H1 (cell line): Measurements from ENCODE around the gene HPCAL4. TPM values are rescaled to one million over a fixed set of nuclear protein-coding genes. Genes with fewer than 3 reads are reported as not detected.

Source experiments
- CTCF ChIA-PET: fragments of 300-600 bp; sonication (Branson Sonifier 250); formaldehyde crosslinking; loops from one replicate; lab custom pipeline; 2021; ENCODE audit not compliant: partially characterized antibody; lab: Charles Lee
- POLR2A ChIA-PET: fragments of 300-600 bp; sonication (Branson Sonifier 250); formaldehyde crosslinking; loops from one replicate; lab custom pipeline; 2021; ENCODE audit warnings: inconsistent platforms; ENCODE audit not compliant: partially characterized antibody; lab: Charles Lee
- DNase-seq, 2 experiments: peaks; one replicate each; pipeline versions ENCODE4 v3.0.0 to v3.0.0-alpha.2; 2010 to 2022; ENCODE audit warnings: low spot score in 2 of 2, low read depth in 1 of 2, mixed read lengths in 1 of 2
- FAIRE-seq: peaks from 2 replicates; lab custom pipeline; 2011; peaks lifted over from hg19 to GRCh38; lab: Jason Lieb, UNC
- H2AFZ ChIP-seq: 2 replicates; pipeline ENCODE4 v1.8.1; 2012; ENCODE audit warnings: low read length, inconsistent platforms
- H2AK5ac ChIP-seq: 2 replicates; pipeline ENCODE4 v1.6.1; 2013; ENCODE audit warnings: low read depth, low read length
- H2BK120ac ChIP-seq: replicated peaks from 2 replicates; pipeline ENCODE3; 2013; ENCODE audit warnings: low read depth, low read length, inconsistent platforms
- H2BK12ac ChIP-seq: 2 replicates; pipeline ENCODE4 v1.6.1; 2013; ENCODE audit warnings: low read depth, low read length
- H2BK15ac ChIP-seq: 2 replicates; pipeline ENCODE4 v1.6.1; 2013; ENCODE audit warnings: low read length
- H2BK20ac ChIP-seq: 2 replicates; pipeline ENCODE4 v1.6.1; 2013; ENCODE audit warnings: low read length
- H2BK5ac ChIP-seq: 2 replicates; pipeline ENCODE4 v1.6.1; 2013; ENCODE audit warnings: low read depth, low read length
- H3K14ac ChIP-seq: 2 replicates; pipeline ENCODE4 v1.6.1; 2013; ENCODE audit warnings: inconsistent platforms; ENCODE audit not compliant: insufficient read length
- H3K18ac ChIP-seq: 2 replicates; pipeline ENCODE4 v1.6.1; 2013; ENCODE audit warnings: low read length; ENCODE audit errors: extremely low read depth
- H3K23ac ChIP-seq: 2 replicates; pipeline ENCODE4 v1.6.1; 2013; ENCODE audit warnings: inconsistent platforms; ENCODE audit not compliant: insufficient read length
- H3K23me2 ChIP-seq: 2 replicates; pipeline ENCODE4 v1.6.1; 2013; ENCODE audit warnings: low read depth, low read length
- H3K27ac ChIP-seq: 2 replicates; pipeline ENCODE4 v1.6.1; 2011; ENCODE audit warnings: low read depth, low read length, inconsistent platforms
- H3K27me3 ChIP-seq, 4 experiments: replicated peaks in 1 of 4; 1 replicate in 1 of 4; 2 replicates in 3 of 4; pipeline versions ENCODE4 v1.6.1 to v1.8.1; 2011 to 2013; ENCODE audit warnings: low read length in 3 of 4, mild to moderate bottlenecking in 3 of 4, inconsistent platforms in 2 of 4, mixed read lengths in 2 of 4, moderate library complexity in 1 of 4; ENCODE audit not compliant: control insufficient read depth in 3 of 4, insufficient read depth in 3 of 4; ENCODE audit errors: extremely low read depth in 1 of 4
- H3K36me3 ChIP-seq, 4 experiments: 2 replicates each; pipeline versions ENCODE4 v1.6.1 to v1.8.1; 2011 to 2013; ENCODE audit warnings: mild to moderate bottlenecking in 4 of 4, low read length in 3 of 4, moderate library complexity in 2 of 4, control low read depth in 1 of 4, inconsistent platforms in 1 of 4; ENCODE audit not compliant: insufficient read depth in 4 of 4, control insufficient read depth in 2 of 4
- H3K4ac ChIP-seq: replicated peaks from 2 replicates; pipeline ENCODE3; 2013; ENCODE audit warnings: low read length, low read depth, mixed read lengths, inconsistent platforms; ENCODE audit not compliant: insufficient read length
- H3K4me1 ChIP-seq, 4 experiments: replicated peaks in 1 of 4; 1 replicate in 1 of 4; 2 replicates in 3 of 4; pipeline versions ENCODE4 v1.6.1 to v1.8.1; 2011 to 2013; ENCODE audit warnings: low read length in 3 of 4, inconsistent platforms in 2 of 4, mixed read lengths in 1 of 4; ENCODE audit not compliant: insufficient read depth in 4 of 4, control insufficient read depth in 3 of 4
- H3K4me2 ChIP-seq, 2 experiments: 2 replicates each; pipeline versions ENCODE4 v1.6.1 to v1.8.1; 2011 to 2013; ENCODE audit warnings: low read depth in 2 of 2, low read length in 2 of 2, control low read depth in 1 of 2, inconsistent platforms in 1 of 2, mild to moderate bottlenecking in 1 of 2; ENCODE audit not compliant: insufficient read depth in 1 of 2
- H3K4me3 ChIP-seq, 4 experiments: fragments of 200-600, 300-600 bp in 1 of 4; sonication (generic), shearing (Covaris generic), sonication (Bioruptor Twin) in 1 of 4; 2 replicates each; pipeline versions ENCODE4 v1.5.1 to v1.8.1; 2011 to 2016; ENCODE audit warnings: low read length in 4 of 4, low read depth in 3 of 4, control low read depth in 2 of 4, inconsistent platforms in 2 of 4, mild to moderate bottlenecking in 2 of 4, mixed read lengths in 1 of 4, moderate library complexity in 1 of 4; ENCODE audit not compliant: insufficient read depth in 2 of 4; ENCODE audit errors: extremely low read depth in 1 of 4
- H3K56ac ChIP-seq: replicated peaks from 2 replicates; pipeline ENCODE3; 2013; ENCODE audit warnings: low read depth, mild to moderate bottlenecking, mixed read lengths, low read length, inconsistent platforms; ENCODE audit not compliant: insufficient read length
- H3K79me1 ChIP-seq: 2 replicates; pipeline ENCODE4 v1.6.1; 2013; ENCODE audit warnings: low read depth, low read length, control low read depth
- H3K79me2 ChIP-seq, 2 experiments: 2 replicates each; pipeline versions ENCODE4 v1.6.1 to v1.8.1; 2012 to 2013; ENCODE audit warnings: low read length in 2 of 2, mild to moderate bottlenecking in 2 of 2, inconsistent platforms in 1 of 2; ENCODE audit not compliant: insufficient read depth in 2 of 2, control insufficient read depth in 1 of 2
- H3K9ac ChIP-seq, 4 experiments: replicated peaks in 1 of 4; 1 replicate in 1 of 4; 2 replicates in 3 of 4; pipeline versions ENCODE4 v1.6.1 to v1.8.1; 2011 to 2013; ENCODE audit warnings: low read depth in 3 of 4, low read length in 3 of 4, control low read depth in 2 of 4, mild to moderate bottlenecking in 2 of 4, moderate library complexity in 2 of 4, inconsistent platforms in 1 of 4; ENCODE audit errors: extremely low read depth in 1 of 4
- H3K9me3 ChIP-seq, 2 experiments: 2 replicates each; pipeline versions ENCODE4 v1.6.1 to v1.8.1; 2012 to 2013; ENCODE audit warnings: mild to moderate bottlenecking in 2 of 2, moderate library complexity in 2 of 2, control low read depth in 1 of 2, inconsistent platforms in 1 of 2, low read depth in 1 of 2, low read length in 1 of 2, mixed read lengths in 1 of 2; ENCODE audit not compliant: insufficient read depth in 2 of 2
- H4K20me1 ChIP-seq, 2 experiments: replicated peaks in 1 of 2; 2 replicates each; pipeline versions ENCODE3 to v1.8.1; 2011 to 2013; ENCODE audit warnings: inconsistent platforms in 2 of 2, low read length in 2 of 2, mild to moderate bottlenecking in 1 of 2; ENCODE audit not compliant: insufficient read depth in 2 of 2, control insufficient read depth in 1 of 2
- H4K5ac ChIP-seq: 2 replicates; pipeline ENCODE4 v1.6.1; 2013; ENCODE audit warnings: low read length, low read depth, mixed read lengths, inconsistent platforms; ENCODE audit not compliant: insufficient read length
- H4K8ac ChIP-seq: 2 replicates; pipeline ENCODE4 v1.8.0; 2013; ENCODE audit warnings: mild to moderate bottlenecking, moderate library complexity, low read length, inconsistent platforms; ENCODE audit not compliant: insufficient read depth; ENCODE audit errors: extremely low read depth
- H4K91ac ChIP-seq: replicated peaks from 2 replicates; pipeline ENCODE3; 2013; ENCODE audit warnings: low read length, mixed read lengths, inconsistent platforms; ENCODE audit not compliant: insufficient read length
- ATF2 ChIP-seq: IDR thresholded peaks from 2 replicates; pipeline ENCODE4 v1.6.1; 2012; ENCODE audit warnings: low read length, inconsistent platforms
- WGBS, 2 experiments: shearing (Covaris generic) in 1 of 2; methylation state at CpG; one replicate each; pipeline versions ENCODE4 v1.1.6 to v1.1.7; 2013 to 2015; ENCODE audit warnings: low lambda C conversion rate in 2 of 2, mixed read lengths in 2 of 2, inconsistent platforms in 1 of 2, low coverage in 1 of 2, missing lambda C conversion rate in 1 of 2; ENCODE audit not compliant: insufficient replicate concordance in 2 of 2, insufficient coverage in 1 of 2, insufficient read length in 1 of 2; ENCODE audit errors: extremely low coverage in 1 of 2, missing lambda C conversion rate in 1 of 2; 5-methylcytosine and 5-hydroxymethylcytosine counted together
- polyA plus RNA-seq, 7 experiments: library from polyadenylated mRNA; depleted of rRNA in 3 of 7; stranded (reverse) in 5 of 7; unstranded in 2 of 7; fragments of >200 nt in 5 of 7; fragments of 200-250 nt in 2 of 7; gene quantifications; 1 replicate in 5 of 7; 2 replicates in 1 of 7; 4 replicates in 1 of 7; pipeline versions ENCODE4 v1.2.1 to v1.2.3, GENCODE V29; 2011 to 2013; ENCODE audit warnings: missing spikeins in 2 of 7, mixed read lengths in 2 of 7
- total RNA-seq: library from RNA; stranded (reverse); fragmentation: NEBNext Ultra II Directional; extraction: Animal tissue kit (Norgen Biotek cat#: 25700); gene quantifications from 2 replicates; pipeline ENCODE4 v1.2.1, GENCODE V29; 2021

Gene HPCAL4
- total and polyA plus RNA-seq, 2 of the 8 experiments (the other 6 are each of a cell fraction or from before 2014, with no cell fraction given): 0.54 to 0.74 TPM

DNA sequence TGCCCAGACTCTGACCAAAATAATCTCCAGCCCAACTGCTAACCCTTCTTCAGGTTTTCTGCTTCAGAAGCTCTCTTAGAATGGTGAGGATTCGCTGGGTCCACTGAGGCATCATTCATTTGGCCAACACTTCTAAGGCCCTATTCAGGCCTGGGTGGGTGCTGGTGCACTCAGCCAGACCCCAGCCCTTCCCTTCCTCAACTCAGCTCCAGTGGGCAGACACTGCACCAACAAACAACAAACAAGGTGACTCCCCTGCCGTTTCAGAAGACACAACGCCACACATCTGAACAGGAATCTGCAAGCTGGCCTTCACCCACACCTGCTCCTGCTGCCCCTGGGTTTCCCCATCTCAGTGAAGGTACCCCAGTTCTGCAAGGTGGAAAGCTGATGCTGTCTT, 57.8 kb downstream of the HPCAL4 start:
- no peak overlapping the region for H2BK20ac ChIP-seq
- no peak overlapping the region for H2BK15ac ChIP-seq
- no peak overlapping the region for H3K27ac ChIP-seq
- H2BK5ac ChIP-seq: no peak overlapping the region
- H3K27me3 ChIP-seq: peaks cover under 1 to 48% (median 38%) of the 10 kb centered on the region in 4 experiments
- no peak overlapping the region for H3K9ac ChIP-seq
- no peak for FAIRE-seq
- no peak overlapping the region for H4K91ac ChIP-seq
- H3K23ac ChIP-seq: no peak overlapping the region
- H3K79me2 ChIP-seq: no peaks in the 10 kb centered on the region
- H3K56ac ChIP-seq: no peak overlapping the region
- WGBS, 2 experiments: 88% methylated on average over 3 of the region's 3 CpGs; no CpG with 5 or more reads in 1 of the 2 experiments
- H2BK12ac ChIP-seq: 0 out of 2 replicates have a peak overlapping the region, but pooled peaks have one; percentile 39
- H3K79me1 ChIP-seq: no peaks in the 10 kb centered on the region
- no peak for TF ChIP-seq ATF2
- H4K20me1 ChIP-seq: peaks cover 0 to 5% of the 10 kb centered on the region in 2 experiments
- H2AK5ac ChIP-seq: no peak overlapping the region
- H3K4ac ChIP-seq: no peak overlapping the region
- H4K8ac ChIP-seq: no peak overlapping the region
- no peak overlapping the region for H2BK120ac ChIP-seq
- H3K14ac ChIP-seq: no peak overlapping the region
- peak overlapping the region in 3 of 4 experiments; percentile 29 to 53 (median 36); a peak in 5 of 8 replicates for H3K4me3 ChIP-seq
- peak overlapping the region; percentile 11 to 67; a peak in 3 of 4 replicates for H3K4me2 ChIP-seq
- H3K18ac ChIP-seq: no peak overlapping the region
- DNase-seq: no peak
- no peak overlapping the region for H2AFZ ChIP-seq
- no peaks in the 10 kb centered on the region for H3K23me2 ChIP-seq
- peaks cover 0 to 2% (median under 1%) of the 10 kb centered on the region in 4 experiments; a peak in 3 of 7 replicates for H3K4me1 ChIP-seq
- H4K5ac ChIP-seq: no peak overlapping the region
- POLR2A ChIA-PET: interaction anchor here (1.5 to 1.7 kb wide), 2 partner anchors 13 to 22 kb away, joined by 4 to 6 read pairs; no protein-coding TSS in a partner anchor
- no peaks in the 10 kb centered on the region for H3K9me3 ChIP-seq
- H3K36me3 ChIP-seq: no peaks in the 10 kb centered on the region
- CTCF ChIA-PET: interaction anchor here (0.8 to 16.5 kb wide), 5 partner anchors 20 to 89 kb away, joined by 3 to 337 read pairs (median 6); no protein-coding TSS in a partner anchor
